GM10248 (cell line): ENCODE data around the gene PDZD4.

Source experiments
- CTCF ChIA-PET: fragments of 300-600 bp; sonication (Branson Sonifier 250); formaldehyde crosslinking; extraction: SDS; loops from one replicate; lab custom pipeline; 2021; ENCODE audit warnings: antibody characterized with exemption; lab: Yijun Ruan, JAX
- POLR2A ChIA-PET: fragments of 350-650 bp; sonication (Branson Sonifier 250); formaldehyde crosslinking; extraction: SDS; loops from one replicate; lab custom pipeline; 2020; ENCODE audit warnings: antibody characterized with exemption; lab: Yijun Ruan, JAX
- DNase-seq: peaks from one replicate; pipeline ENCODE4 v3.0.0; 2012; ENCODE audit errors: extremely low spot score
- CTCF ChIP-seq: IDR thresholded peaks from 2 replicates; pipeline ENCODE4 v1.5.1; 2012; ENCODE audit warnings: mild to moderate bottlenecking, low read depth; ENCODE audit errors: extremely low read depth, missing control alignments, control extremely low read depth

PDZD4 gene

GRCh38 chrX:153862369-153863250, 32.3 kb upstream of the PDZD4 start:
- ChIA-PET CTCF (no interaction called here), POLR2A (no interaction called here)
- TF ChIP-seq CTCF = no peak
- peak; percentile 13 for DNase-seq

GRCh38 chrX:153861733-153862310, 31.5 kb upstream of the PDZD4 start:
- ChIA-PET POLR2A (no interaction called here), CTCF (no interaction called here)
- TF ChIP-seq CTCF = no peak
- no peak for DNase-seq

- POLR2A ChIA-PET = no interaction called here
- DNase-seq = no peak
- CTCF ChIA-PET = no interaction called here
- TF ChIP-seq CTCF = no peak
Measured at GRCh38 chrX:153861151-153861550, 30.8 kb upstream of the PDZD4 start.

GRCh38 chrX:153857348-153857903, 27.1 kb upstream of the PDZD4 start:
- ChIA-PET POLR2A (no interaction called here), CTCF (no interaction called here)
- DNase-seq = no peak
- TF ChIP-seq CTCF = no peak

GRCh38 chrX:153854702-153855101, 24.4 kb upstream of the PDZD4 start:
- ChIA-PET POLR2A (no interaction called here), CTCF (no interaction called here)
- no peak for DNase-seq
- TF ChIP-seq CTCF = no peak

- CTCF ChIA-PET = no interaction called here
- DNase-seq = no peak
- no peak for TF ChIP-seq CTCF
- POLR2A ChIA-PET = no interaction called here
Measured at GRCh38 chrX:153853902-153854267, 23.5 kb upstream of the PDZD4 start.
